Stimulated activated naive CD4-positive, alpha-beta T cell (primary cell): ENCODE data around the gene FAM186B.

Experiments used
- DNase-seq, 6 experiments: peaks; one replicate each; lab custom pipeline; 2025; lab: John Stamatoyannopoulos, UW

FAM186B gene

GRCh38 chr12:49552014-49552413 lies 53.4 kb downstream of the FAM186B start:
- no peak for DNase-seq

GRCh38 chr12:49550693-49551252 lies 54.7 kb downstream of the FAM186B start:
- DNase-seq = no peak

- DNase-seq = no peak
Measured at GRCh38 chr12:49549735-49550692, 55.4 kb downstream of the FAM186B start.

GRCh38 chr12:49548822-49549648 lies 56.4 kb downstream of the FAM186B start:
- peak in 4 of 6 experiments; percentile 13 to 42 (median 16) for DNase-seq

- DNase-seq = no peak
Measured at GRCh38 chr12:49548481-49548821, 57.0 kb downstream of the FAM186B start.

- no peak for DNase-seq
Measured at GRCh38 chr12:49547090-49547690, 58.2 kb downstream of the FAM186B start.

GRCh38 chr12:49546481-49546880 lies 59.0 kb downstream of the FAM186B start:
- no peak for DNase-seq

- DNase-seq = no peak
Measured at GRCh38 chr12:49545815-49546214, 59.6 kb downstream of the FAM186B start.

- DNase-seq = no peak
Measured at GRCh38 chr12:49543914-49544815, 61.3 kb downstream of the FAM186B start.

- no peak for DNase-seq
Measured at GRCh38 chr12:49543221-49543913, 62.1 kb downstream of the FAM186B start.

- DNase-seq = no peak
Measured at GRCh38 chr12:49542592-49543160, 62.8 kb downstream of the FAM186B start.

GRCh38 chr12:49541911-49542505 lies 63.4 kb downstream of the FAM186B start:
- no peak for DNase-seq

- DNase-seq = no peak
Measured at GRCh38 chr12:49541140-49541861, 64.1 kb downstream of the FAM186B start.

- DNase-seq = no peak
Measured at GRCh38 chr12:49540229-49541139, 65.0 kb downstream of the FAM186B start.

- no peak for DNase-seq
Measured at GRCh38 chr12:49539406-49540228, 65.8 kb downstream of the FAM186B start.

GRCh38 chr12:49538510-49539403 lies 66.7 kb downstream of the FAM186B start, which contains the start of gene KCNH3:
TSS of gene KCNH3 (plus strand) at chr12:49539030. CDS start at chr12:49539417, 387 bp downstream.
- DNase-seq = peak; percentile 78 to 89 (median 87)
